Keratinocyte (primary cell): ENCODE data around the gene SMOC1. TPM values are rescaled to one million over a fixed set of nuclear protein-coding genes. Genes with fewer than 3 reads are reported as not detected.

Source experiments
- DNase-seq: peaks from one replicate; pipeline ENCODE4 v3.0.0-alpha.2; 2011; ENCODE audit warnings: low read depth, missing footprints, low spot score
- FAIRE-seq: peaks from 2 replicates; lab custom pipeline; 2011; peaks lifted over from hg19 to GRCh38; lab: Jason Lieb, UNC
- H2AFZ ChIP-seq: 2 replicates; pipeline ENCODE4 v1.6.0; 2012; ENCODE audit warnings: low read length, control low read depth, inconsistent platforms; ENCODE audit not compliant: control insufficient read depth
- H3K27ac ChIP-seq: 2 replicates; pipeline ENCODE4 v1.5.1; 2011; ENCODE audit warnings: low read length; ENCODE audit not compliant: control insufficient read depth, insufficient read depth
- H3K27me3 ChIP-seq: 3 replicates; pipeline ENCODE4 v1.6.0; 2011; ENCODE audit warnings: low read length; ENCODE audit not compliant: control insufficient read depth, insufficient read depth; ENCODE audit errors: extremely low read depth
- H3K36me3 ChIP-seq, 2 experiments: 2 replicates in 1 of 2; 3 replicates in 1 of 2; pipeline ENCODE4 v1.5.1; 2011; ENCODE audit warnings: low read length in 2 of 2, mild to moderate bottlenecking in 1 of 2; ENCODE audit not compliant: control insufficient read depth in 2 of 2, insufficient read depth in 2 of 2; ENCODE audit errors: extremely low read depth in 1 of 2
- H3K4me1 ChIP-seq: 3 replicates; pipeline ENCODE4 v1.5.1; 2011; ENCODE audit warnings: low read length; ENCODE audit not compliant: control insufficient read depth, insufficient read depth; ENCODE audit errors: extremely low read depth
- H3K4me2 ChIP-seq: 3 replicates; pipeline ENCODE4 v1.6.0; 2011; ENCODE audit warnings: low read depth, low read length; ENCODE audit not compliant: control insufficient read depth, insufficient read depth; ENCODE audit errors: extremely low read depth
- H3K4me3 ChIP-seq, 3 experiments: fragments of 200-600 bp in 1 of 3; sonication (generic) in 1 of 3; 2 replicates in 2 of 3; 3 replicates in 1 of 3; pipeline ENCODE4 v1.5.1; 2011 to 2016; ENCODE audit warnings: low read length in 3 of 3, mild to moderate bottlenecking in 3 of 3, control low read depth in 2 of 3, inconsistent platforms in 1 of 3, low read depth in 1 of 3, mixed read lengths in 1 of 3, mixed run types in 1 of 3, moderate library complexity in 1 of 3; ENCODE audit not compliant: control insufficient read depth in 2 of 3, insufficient read depth in 2 of 3; ENCODE audit errors: extremely low read depth in 1 of 3
- H3K79me2 ChIP-seq: 2 replicates; pipeline ENCODE4 v1.6.0; 2012; ENCODE audit warnings: low read length; ENCODE audit not compliant: control insufficient read depth, insufficient read depth
- H3K9ac ChIP-seq: 3 replicates; pipeline ENCODE4 v1.6.0; 2011; ENCODE audit warnings: low read length; ENCODE audit not compliant: control insufficient read depth, insufficient read depth; ENCODE audit errors: extremely low read depth
- H3K9me1 ChIP-seq: 3 replicates; pipeline ENCODE4 v1.6.0; 2011; ENCODE audit warnings: low read length; ENCODE audit not compliant: control insufficient read depth, insufficient read depth; ENCODE audit errors: extremely low read depth
- H3K9me3 ChIP-seq: 2 replicates; pipeline ENCODE4 v1.5.1; 2012; ENCODE audit warnings: low read depth, low read length; ENCODE audit not compliant: control insufficient read depth
- H4K20me1 ChIP-seq: 3 replicates; pipeline ENCODE4 v1.6.0; 2011; ENCODE audit warnings: low read length; ENCODE audit not compliant: control insufficient read depth, insufficient read depth; ENCODE audit errors: extremely low read depth
- CTCF ChIP-seq, 3 experiments: IDR thresholded peaks in 1 of 3; conservative IDR thresholded peaks in 1 of 3; optimal IDR thresholded peaks in 1 of 3; 2 replicates in 2 of 3; 3 replicates in 1 of 3; pipeline versions ENCODE3 to v1.5.1; 2011; ENCODE audit warnings: low read length in 3 of 3, mild to moderate bottlenecking in 3 of 3, moderate library complexity in 2 of 3, control low read depth in 1 of 3, inconsistent platforms in 1 of 3; ENCODE audit not compliant: insufficient read depth in 2 of 3; ENCODE audit errors: extremely low read depth in 1 of 3
- EZH2 ChIP-seq: IDR thresholded peaks from one replicate; pipeline ENCODE4 v1.6.1; 2012; ENCODE audit warnings: inconsistent platforms, mild to moderate bottlenecking, low read length, moderate library complexity
- dilution Hi-C: fragments of 300-500 bp; cut with MboI; formaldehyde crosslinking; loops from one replicate; pipeline ENCODE4 v1.7.0; 2020; ENCODE audit warnings: low sequenced_read_pairs; ENCODE audit not compliant: extremely low pct_ligation_motif_present
- polyA plus RNA-seq, 5 experiments: library from polyadenylated mRNA; depleted of rRNA in 3 of 5; stranded (reverse) in 3 of 5; stranded (forward) in 1 of 5; unstranded in 1 of 5; fragments of >200 nt; gene quantifications; 1 replicate in 1 of 5; 2 replicates in 3 of 5; 3 replicates in 1 of 5; pipeline versions ENCODE4 v1.2.1 to v1.2.3, GENCODE V29; 2011 to 2012; ENCODE audit warnings: missing spikeins in 2 of 5, low read depth in 1 of 5, low replicate concordance in 1 of 5

The SMOC1 gene
- polyA plus RNA-seq, 1 donor (not counting 4 experiments of a cell fraction or from before 2014, with no cell fraction given): 6.0 TPM

GRCh38 chr14:69933623-69934275 is 54.5 kb downstream of the SMOC1 start:
- Histone ChIP-seq H3K27ac (no peak overlapping the region), H3K4me1 (peaks cover 10% of the 10 kb centered on the region), H3K4me2 (no peak overlapping the region), H3K9me1 (no peaks in the 10 kb centered on the region), H2AFZ (no peak overlapping the region), H3K36me3 (no peaks in the 10 kb centered on the region), H3K27me3 (no peaks in the 10 kb centered on the region), H3K9me3 (no peaks in the 10 kb centered on the region), H4K20me1 (no peaks in the 10 kb centered on the region), H3K4me3 (no peak overlapping the region), H3K79me2 (no peaks in the 10 kb centered on the region), H3K9ac (no peak overlapping the region)
- dilution Hi-C loops: no loop called here
- no peak for DNase-seq
- no peak for FAIRE-seq
- TF ChIP-seq CTCF (optimal IDR thresholded peaks at IDR 0.05 in 1 of 3, IDR thresholded peaks at IDR 0.05 in 1 of 3, conservative IDR thresholded peaks at IDR 0.05 in 1 of 3; ENCODE audit: extremely low read depth in 1 of 3, insufficient read depth in 2 of 3, low read length in 3 of 3): no peak

GRCh38 chr14:69937367-69938081 is 58.3 kb downstream of the SMOC1 start:
- Histone ChIP-seq H4K20me1 (no peaks in the 10 kb centered on the region), H3K9me1 (no peaks in the 10 kb centered on the region), H3K9ac (no peak overlapping the region), H2AFZ (no peak overlapping the region), H3K4me1 (peaks cover 10% of the 10 kb centered on the region), H3K9me3 (no peaks in the 10 kb centered on the region), H3K27me3 (no peaks in the 10 kb centered on the region), H3K4me2 (no peak overlapping the region), H3K79me2 (no peaks in the 10 kb centered on the region), H3K4me3 (no peak overlapping the region), H3K36me3 (no peaks in the 10 kb centered on the region), H3K27ac (no peak overlapping the region)
- FAIRE-seq (no peak), DNase-seq (no peak)
- TF ChIP-seq CTCF (optimal IDR thresholded peaks at IDR 0.05 in 1 of 3, IDR thresholded peaks at IDR 0.05 in 1 of 3, conservative IDR thresholded peaks at IDR 0.05 in 1 of 3; ENCODE audit: extremely low read depth in 1 of 3, insufficient read depth in 2 of 3, low read length in 3 of 3) (no peak), EZH2 (no peak)
- dilution Hi-C loops: no loop called here
